ENCODE data around the gene FOXA2. TPM values are rescaled to one million over a fixed set of nuclear protein-coding genes. Genes with fewer than 3 reads are reported as not detected.

The FOXA2 gene
- total RNA-seq, 2 donors from 2014 or later = 0.34 to 0.59 TPM

- Histone ChIP-seq H3K4me1 (replicated peaks) (no peaks in the 10 kb centered on the region), H3K9me3 (no peaks in the 10 kb centered on the region), H3K36me3 (no peaks in the 10 kb centered on the region), H3K27me3 (replicated peaks; ENCODE audit: insufficient read depth) (peaks cover 34% of the 10 kb centered on the region), H3K27ac (no peak overlapping the region), H3K4me3 (no peak overlapping the region)
- no peak for TF ChIP-seq POLR2AphosphoS5 (IDR thresholded peaks at IDR 0.05)
- WGBS = 24% methylated on average over 11 of the region's 11 CpGs
- no peak for DNase-seq (ENCODE audit: low spot score)
- intact Hi-C loops (cut with DNase I) = no loop called here
These were observed 15.0 kb downstream of the FOXA2 start for GRCh38 chr20:22569353-22569752.

GRCh38 chr20:22568872-22569344, 15.5 kb downstream of the FOXA2 start:
- TF ChIP-seq CTCF (IDR thresholded peaks at IDR 0.05) = no peak
- no peak for TF ChIP-seq POLR2A (IDR thresholded peaks at IDR 0.05)
- no peak for TF ChIP-seq POLR2AphosphoS5 (IDR thresholded peaks at IDR 0.05)
- H3K27ac ChIP-seq = no peak overlapping the region
- 3% methylated on average over 16 of the region's 31 CpGs for WGBS
- no peaks in the 10 kb centered on the region for H3K4me1 ChIP-seq (replicated peaks)
- no peak for DNase-seq (ENCODE audit: low spot score)
- intact Hi-C loops (cut with DNase I) = no loop called here
- H3K9me3 ChIP-seq = no peaks in the 10 kb centered on the region
- H3K36me3 ChIP-seq = no peaks in the 10 kb centered on the region
- no peak overlapping the region for H3K4me3 ChIP-seq
- peaks cover 34% of the 10 kb centered on the region for H3K27me3 ChIP-seq (replicated peaks; ENCODE audit: insufficient read depth)

GRCh38 chr20:22567944-22568871, 16.2 kb downstream of the FOXA2 start:
- intact Hi-C loops (cut with DNase I) = no loop called here
- no peak overlapping the region for H3K4me3 ChIP-seq
- no peaks in the 10 kb centered on the region for H3K9me3 ChIP-seq
- WGBS = 7% methylated on average over 56 of the region's 57 CpGs
- H3K36me3 ChIP-seq = no peaks in the 10 kb centered on the region
- peaks cover 34% of the 10 kb centered on the region for H3K27me3 ChIP-seq (replicated peaks; ENCODE audit: insufficient read depth)
- no peak overlapping the region for H3K27ac ChIP-seq
- H3K4me1 ChIP-seq (replicated peaks) = no peaks in the 10 kb centered on the region
- no peak for DNase-seq (ENCODE audit: low spot score)
- TF ChIP-seq POLR2A (IDR thresholded peaks at IDR 0.05) (no peak), CTCF (IDR thresholded peaks at IDR 0.05) (no peak), POLR2AphosphoS5 (IDR thresholded peaks at IDR 0.05) (no peak)

- WGBS = 40% methylated on average over 13 of the region's 13 CpGs
- DNase-seq (ENCODE audit: low spot score) = no peak
- intact Hi-C loops (cut with DNase I) = no loop called here
These were observed 17.3 kb downstream of the FOXA2 start for GRCh38 chr20:22566876-22567658.

More at GRCh38 chr20:22566876-22567658, 17.3 kb downstream of the FOXA2 start:
- TF ChIP-seq CTCF (IDR thresholded peaks at IDR 0.05) = no peak
- TF ChIP-seq POLR2AphosphoS5 (IDR thresholded peaks at IDR 0.05) = no peak
- TF ChIP-seq POLR2A (IDR thresholded peaks at IDR 0.05) = no peak
- Histone ChIP-seq H3K4me1 (replicated peaks) (no peaks in the 10 kb centered on the region), H3K4me3 (no peak overlapping the region), H3K9me3 (no peaks in the 10 kb centered on the region), H3K27me3 (replicated peaks; ENCODE audit: insufficient read depth) (peaks cover 29% of the 10 kb centered on the region), H3K27ac (no peak overlapping the region), H3K36me3 (no peaks in the 10 kb centered on the region)

Data from prostate gland (tissue), 2 donors.